SK-N-SH (cell line): Measurements from ENCODE around the gene MAP1B. TPM values are rescaled to one million over a fixed set of nuclear protein-coding genes. Genes with fewer than 3 reads are reported as not detected.

ENCODE experiments used
- CHD2 ChIP-seq: fragments of 150-350 bp; IDR thresholded peaks from 2 replicates; pipeline ENCODE4 v1.6.1; 2018; ENCODE audit warnings: low read length; ENCODE audit not compliant: partially characterized antibody
- CTCF ChIP-seq: fragments of 200-600 bp; sonication (generic); IDR thresholded peaks from 2 replicates; pipeline ENCODE4 v1.6.1; 2017; ENCODE audit warnings: antibody characterized with exemption, mild to moderate bottlenecking, moderate library complexity
- ELF1 ChIP-seq: IDR thresholded peaks from 2 replicates; pipeline ENCODE4 v1.4.0; 2012
- EP300 ChIP-seq, 2 experiments: IDR thresholded peaks; 2 replicates each; pipeline versions ENCODE4 v1.4.0 to v1.6.1; 2012; ENCODE audit warnings: borderline replicate concordance in 1 of 2, low read depth in 1 of 2, low read length in 1 of 2
- EZH2phosphoT487 ChIP-seq: fragments of 200-600 bp; sonication (generic); IDR thresholded peaks from 2 replicates; pipeline ENCODE4 v1.6.1; 2017; ENCODE audit warnings: low read depth, mixed run types, mild to moderate bottlenecking, antibody characterized with exemption, moderate library complexity, borderline replicate concordance
- FOXM1 ChIP-seq: IDR thresholded peaks from 2 replicates; pipeline ENCODE4 v1.4.0; 2012; ENCODE audit warnings: low read depth, mild to moderate bottlenecking
- GABPA ChIP-seq: IDR thresholded peaks from 2 replicates; pipeline ENCODE4 v1.4.0; 2012; ENCODE audit warnings: low read depth, mild to moderate bottlenecking
- GATA2 ChIP-seq: sonication (generic); formaldehyde crosslinking; IDR thresholded peaks from 2 replicates; pipeline ENCODE4 v1.5.0; 2020; ENCODE audit warnings: mild to moderate bottlenecking, missing genetic modification reagents
- JUND ChIP-seq: IDR thresholded peaks from 2 replicates; pipeline ENCODE4 v1.4.0; 2012
- MEF2A ChIP-seq: IDR thresholded peaks from 2 replicates; pipeline ENCODE4 v1.4.0; 2012; ENCODE audit warnings: low read depth, borderline replicate concordance
- MXI1 ChIP-seq: IDR thresholded peaks from 2 replicates; pipeline ENCODE4 v1.6.1; 2012; ENCODE audit warnings: mild to moderate bottlenecking, low read depth, low read length, improper control_type of control experiment
- NRF1 ChIP-seq: IDR thresholded peaks from 2 replicates; pipeline ENCODE4 v1.6.1; 2012; ENCODE audit warnings: low read depth, mild to moderate bottlenecking, low read length
- POLR2AphosphoS5 ChIP-seq: IDR thresholded peaks from 2 replicates; pipeline ENCODE4 v1.6.1; 2012; ENCODE audit warnings: low read depth, low read length
- REST ChIP-seq: IDR thresholded peaks from 2 replicates; pipeline ENCODE4 v1.6.1; 2012; ENCODE audit warnings: mild to moderate bottlenecking, low read depth, low read length, moderate library complexity
- RFX5 ChIP-seq: IDR thresholded peaks from 2 replicates; pipeline ENCODE4 v1.6.1; 2012; ENCODE audit warnings: mild to moderate bottlenecking, improper control_type of control experiment, low read length
- TAF1 ChIP-seq: IDR thresholded peaks from 2 replicates; pipeline ENCODE4 v1.6.1; 2012; ENCODE audit warnings: low read depth, mild to moderate bottlenecking, low read length, moderate library complexity, borderline replicate concordance
- TCF12 ChIP-seq: IDR thresholded peaks from 2 replicates; pipeline ENCODE4 v1.4.0; 2012
- TEAD4 ChIP-seq: IDR thresholded peaks from 2 replicates; pipeline ENCODE4 v1.4.0; 2012; ENCODE audit warnings: mild to moderate bottlenecking, borderline replicate concordance; ENCODE audit not compliant: insufficient read depth
- YY1 ChIP-seq: IDR thresholded peaks from 2 replicates; pipeline ENCODE4 v1.4.0; 2012; ENCODE audit warnings: low read depth, mild to moderate bottlenecking
- polyA plus RNA-seq, 3 experiments: library from polyadenylated mRNA; depleted of rRNA; stranded (reverse); fragments of >200 nt; gene quantifications; 2 replicates each; pipeline ENCODE4 v1.2.3, GENCODE V29; 2012
- TF ChIP-seq, protein P1 (sequence below): IDR thresholded peaks from 2 replicates; pipeline ENCODE4 v1.4.0; 2012; ENCODE audit warnings: low read depth, borderline replicate concordance

MAP1B gene
- polyA plus RNA-seq, 1 of the 3 experiments (the other 2 are of a cell fraction) = 47.5 TPM

DNA sequence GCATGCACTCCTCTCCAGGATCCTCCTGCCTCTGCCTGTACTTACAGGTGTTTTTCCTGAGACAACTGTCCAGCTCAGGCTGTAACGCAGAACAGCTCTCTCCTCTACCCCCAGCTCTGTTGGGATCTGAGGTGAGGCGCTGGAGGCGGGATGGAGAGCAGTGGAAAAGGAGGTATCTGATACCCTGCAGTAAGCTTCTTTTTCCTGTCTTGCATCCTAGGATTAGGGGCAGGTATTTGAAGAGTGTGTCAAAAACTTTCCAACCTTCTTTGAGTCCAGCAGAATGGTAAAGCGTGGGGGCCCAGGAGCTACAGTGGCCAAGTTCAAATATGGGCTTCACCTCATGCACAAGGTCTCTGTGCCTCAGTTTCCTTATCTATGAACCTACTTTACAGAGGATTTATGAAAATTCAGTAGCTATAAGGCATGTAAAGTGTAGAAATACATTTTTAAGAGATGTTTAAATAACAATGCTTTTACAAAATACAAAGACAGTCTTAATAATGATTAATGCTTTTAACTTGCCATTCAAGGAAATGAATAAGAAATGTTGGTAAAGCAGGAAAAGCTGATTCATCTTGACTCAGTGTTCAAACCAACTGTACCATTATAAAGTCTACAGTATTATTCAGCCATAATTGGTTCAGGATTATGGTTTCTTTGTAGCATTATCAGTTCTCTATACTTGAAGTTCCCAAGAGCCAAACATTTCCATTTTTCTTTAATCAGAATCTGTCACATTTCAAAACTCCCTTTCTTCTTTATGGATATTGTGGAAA, 26.1 kb downstream of the MAP1B start (continued):
- no peak for TF ChIP-seq GABPA
- TF ChIP-seq REST = no peak
- 0 out of 2 replicates have a peak, but pooled peaks have one; percentile 9 for TF ChIP-seq MEF2A
- peak in 1 of 2 experiments; percentile 89; a peak in 2 of 4 replicates for TF ChIP-seq EP300 (IDR thresholded peaks at IDR 0.05; ENCODE audit: borderline replicate concordance in 1 of 2, low read depth in 1 of 2, low read length in 1 of 2)
- TF ChIP-seq EZH2phosphoT487 = no peak
- peak; percentile 69; the same call in 1 of the 2 replicates for TF ChIP-seq TEAD4
- TF ChIP-seq, protein P1, sequence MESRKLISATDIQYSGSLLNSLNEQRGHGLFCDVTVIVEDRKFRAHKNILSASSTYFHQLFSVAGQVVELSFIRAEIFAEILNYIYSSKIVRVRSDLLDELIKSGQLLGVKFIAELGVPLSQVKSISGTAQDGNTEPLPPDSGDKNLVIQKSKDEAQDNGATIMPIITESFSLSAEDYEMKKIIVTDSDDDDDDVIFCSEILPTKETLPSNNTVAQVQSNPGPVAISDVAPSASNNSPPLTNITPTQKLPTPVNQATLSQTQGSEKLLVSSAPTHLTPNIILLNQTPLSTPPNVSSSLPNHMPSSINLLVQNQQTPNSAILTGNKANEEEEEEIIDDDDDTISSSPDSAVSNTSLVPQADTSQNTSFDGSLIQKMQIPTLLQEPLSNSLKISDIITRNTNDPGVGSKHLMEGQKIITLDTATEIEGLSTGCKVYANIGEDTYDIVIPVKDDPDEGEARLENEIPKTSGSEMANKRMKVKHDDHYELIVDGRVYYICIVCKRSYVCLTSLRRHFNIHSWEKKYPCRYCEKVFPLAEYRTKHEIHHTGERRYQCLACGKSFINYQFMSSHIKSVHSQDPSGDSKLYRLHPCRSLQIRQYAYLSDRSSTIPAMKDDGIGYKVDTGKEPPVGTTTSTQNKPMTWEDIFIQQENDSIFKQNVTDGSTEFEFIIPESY = no peak
- TF ChIP-seq RFX5 = no peak
- peak; percentile 90 for TF ChIP-seq JUND
- peak; percentile 49; the same call in 1 of the 2 replicates for TF ChIP-seq POLR2AphosphoS5
- no peak for TF ChIP-seq CHD2
- TF ChIP-seq ELF1 = no peak
- TF ChIP-seq CTCF = no peak
- TF ChIP-seq MXI1 = no peak
- TF ChIP-seq GATA2 (CRISPR knock-in tag) = no peak
- no peak for TF ChIP-seq NRF1
- peak; percentile 87 for TF ChIP-seq TCF12
- TF ChIP-seq FOXM1 = peak; percentile 74; the same call in 1 of the 2 replicates
- TF ChIP-seq YY1 = peak; percentile 74; the same call in 1 of the 2 replicates
- no peak for TF ChIP-seq TAF1
